Tibial artery (tissue), 4 donors: ENCODE data around the gene DKK2.
"Not testable (repeated sequence)": the region's sequence is repeated elsewhere in the genome, so short reads cannot be mapped to it uniquely, and the experiment has no call there.

ENCODE experiments used
- DNase-seq, 2 donors: peaks; one replicate each; pipeline ENCODE4 v3.0.0-alpha.2; 2019
- H3K27ac ChIP-seq, 2 donors: fragments of 200-600 bp; sonication (generic) in 1 of 2; 1 replicate in 1 of 2; 2 replicates in 1 of 2; pipeline ENCODE4 v1.5.1; 2018 to 2019; ENCODE audit warnings: mild to moderate bottlenecking in 1 of 2
- H3K27me3 ChIP-seq, 2 donors: fragments of 200-600 bp; sonication (generic) in 1 of 2; one replicate each; pipeline versions ENCODE4 v1.5.1 to v1.6.0; 2016 to 2019
- H3K36me3 ChIP-seq, 3 donors: fragments of 200-600 bp; sonication (generic) in 2 of 3; one replicate each; pipeline ENCODE4 v1.5.1; 2016 to 2019; ENCODE audit warnings: mild to moderate bottlenecking in 2 of 3
- H3K4me1 ChIP-seq, 4 donors: fragments of 200-600 bp; sonication (generic) in 2 of 4; 1 replicate in 3 of 4; 2 replicates in 1 of 4; pipeline ENCODE4 v1.5.1; 2016 to 2019
- H3K4me3 ChIP-seq, 2 donors: fragments of 200-600 bp; sonication (generic) in 1 of 2; 1 replicate in 1 of 2; 2 replicates in 1 of 2; pipeline ENCODE4 v1.5.1; 2018 to 2019; ENCODE audit warnings: mild to moderate bottlenecking in 2 of 2
- H3K9me3 ChIP-seq, 3 donors: fragments of 200-600 bp; sonication (generic) in 1 of 3; one replicate each; pipeline ENCODE4 v1.5.1; 2016 to 2019
- CTCF ChIP-seq, 2 experiments: fragments of 200-600 bp in 1 of 2; fragments of 450-650 bp in 1 of 2; IDR thresholded peaks; one replicate each; pipeline ENCODE4 v1.5.1; 2017 to 2019; ENCODE audit warnings: antibody characterized with exemption in 2 of 2, mild to moderate bottlenecking in 1 of 2, moderate library complexity in 1 of 2
- intact Hi-C: fragments of 100-400 bp; cut with DNase I; formaldehyde crosslinking; loops from one replicate; pipeline ENCODE4 v1.15.0; 2023; ENCODE audit warnings: low total_unique reads

The DKK2 gene

GRCh38 chr4:106941841-106942240 lies 94.3 kb downstream of the DKK2 start:
- Histone ChIP-seq H3K27me3 (no peaks in the 10 kb centered on the region), H3K9me3 (no peaks in the 10 kb centered on the region), H3K36me3 (no peaks in the 10 kb centered on the region), H3K4me1 (no peaks in the 10 kb centered on the region), H3K4me3 (no peak overlapping the region), H3K27ac (no peak overlapping the region)
- no peak for DNase-seq
- intact Hi-C loops: no loop called here
- TF ChIP-seq CTCF (IDR thresholded peaks at IDR 0.05): no peak

GRCh38 chr4:106930522-106930921 lies 105.6 kb downstream of the DKK2 start:
- no peak overlapping the region for H3K4me3 ChIP-seq
- TF ChIP-seq CTCF (IDR thresholded peaks at IDR 0.05): no peak
- DNase-seq: no peak
- H3K9me3 ChIP-seq: no peaks in the 10 kb centered on the region
- peaks cover 0 to 13% (median 0%) of the 10 kb centered on the region in 4 donors for H3K4me1 ChIP-seq
- no peak overlapping the region for H3K27ac ChIP-seq
- no peaks in the 10 kb centered on the region for H3K36me3 ChIP-seq
- H3K27me3 ChIP-seq: no peaks in the 10 kb centered on the region
- intact Hi-C loops: no loop called here

- DNase-seq: no peak
- intact Hi-C loops: no loop called here
Observed at GRCh38 chr4:106929248-106929647, 106.9 kb downstream of the DKK2 start.

GRCh38 chr4:106914223-106914622 lies 121.9 kb downstream of the DKK2 start:
- no peaks in the 10 kb centered on the region for H3K36me3 ChIP-seq
- no peaks in the 10 kb centered on the region for H3K9me3 ChIP-seq
- no peak for TF ChIP-seq CTCF (IDR thresholded peaks at IDR 0.05)
- DNase-seq: no peak
- no peak overlapping the region for H3K27ac ChIP-seq
- no peak overlapping the region for H3K4me3 ChIP-seq
- no peaks in the 10 kb centered on the region for H3K4me1 ChIP-seq
- H3K27me3 ChIP-seq: no peaks in the 10 kb centered on the region
- intact Hi-C loops: no loop called here

More at GRCh38 chr4:106929248-106929647, 106.9 kb downstream of the DKK2 start:
- Histone ChIP-seq H3K4me3 (no peak overlapping the region), H3K27me3 (no peaks in the 10 kb centered on the region), H3K9me3 (no peaks in the 10 kb centered on the region), H3K4me1 (peaks cover 0 to 13% (median 0%) of the 10 kb centered on the region in 4 donors), H3K36me3 (no peaks in the 10 kb centered on the region), H3K27ac (no peak overlapping the region)
- TF ChIP-seq CTCF (IDR thresholded peaks at IDR 0.05): no peak

- H3K36me3 ChIP-seq: no peaks in the 10 kb centered on the region
- intact Hi-C loops: no loop called here
- no peaks in the 10 kb centered on the region for H3K9me3 ChIP-seq
- TF ChIP-seq CTCF (IDR thresholded peaks at IDR 0.05): no peak
- no peak overlapping the region for H3K4me3 ChIP-seq
- no peaks in the 10 kb centered on the region for H3K4me1 ChIP-seq
- H3K27me3 ChIP-seq: no peaks in the 10 kb centered on the region
- no peak for DNase-seq
- H3K27ac ChIP-seq: no peak overlapping the region
Observed at GRCh38 chr4:106909486-106910188, 126.5 kb downstream of the DKK2 start.

GRCh38 chr4:106908049-106908448 lies 128.1 kb downstream of the DKK2 start:
- H3K9me3 ChIP-seq, H3K4me1 ChIP-seq, DNase-seq, H3K27ac ChIP-seq, H3K4me3 ChIP-seq, H3K36me3 ChIP-seq, H3K27me3 ChIP-seq, intact Hi-C loops: not testable (repeated sequence)
